GM23338 (cell line): ENCODE data around the gene DNAI7. TPM values are rescaled to one million over a fixed set of nuclear protein-coding genes. Genes with fewer than 3 reads are reported as not detected.

Experiments used
- ATAC-seq: fragments of 200-7000 bp; cut with Tn5 transposase; 3 replicates; pipeline ENCODE4 v1.9.1; 2020
- DNase-seq: peaks from one replicate; pipeline ENCODE4 v3.0.0-alpha.2; 2015; ENCODE audit warnings: low spot score
- H2AFZ ChIP-seq: fragments of 200-600 bp; sonication (generic); 2 replicates; pipeline ENCODE4 v1.8.0; 2016; ENCODE audit warnings: antibody characterized with exemption, mild to moderate bottlenecking, moderate library complexity
- H3F3A ChIP-seq: fragments of 200-600 bp; sonication (generic); replicated peaks from 2 replicates; pipeline ENCODE4 v1.8.0; 2017; ENCODE audit warnings: antibody characterized with exemption, mixed run types, low read depth
- H3K27ac ChIP-seq: fragments of 200-600 bp; sonication (generic); 2 replicates; pipeline ENCODE4 v1.6.1; 2016; ENCODE audit warnings: low read depth
- H3K27me3 ChIP-seq: fragments of 200-600 bp; sonication (generic); 2 replicates; pipeline ENCODE4 v1.8.0; 2016; ENCODE audit warnings: mild to moderate bottlenecking, mixed run types, moderate library complexity; ENCODE audit not compliant: insufficient read depth
- H3K36me3 ChIP-seq: fragments of 200-600 bp; sonication (generic); 2 replicates; pipeline ENCODE4 v1.8.0; 2016; ENCODE audit warnings: mild to moderate bottlenecking; ENCODE audit not compliant: insufficient read depth
- H3K4me1 ChIP-seq: fragments of 200-600 bp; sonication (generic); 2 replicates; pipeline ENCODE4 v1.8.0; 2016; ENCODE audit warnings: mild to moderate bottlenecking, moderate library complexity; ENCODE audit not compliant: insufficient read depth
- H3K4me2 ChIP-seq: fragments of 200-600 bp; sonication (generic); 2 replicates; pipeline ENCODE4 v1.7.1; 2017; ENCODE audit warnings: mixed run types
- H3K4me3 ChIP-seq: fragments of 200-600 bp; sonication (generic); 2 replicates; pipeline ENCODE4 v1.6.1; 2016; ENCODE audit warnings: mixed run types
- H3K79me2 ChIP-seq: fragments of 200-600 bp; sonication (generic); replicated peaks from 2 replicates; pipeline ENCODE4 v1.8.0; 2017; ENCODE audit warnings: mild to moderate bottlenecking; ENCODE audit not compliant: insufficient read depth
- H3K9me2 ChIP-seq: fragments of 200-600 bp; sonication (generic); 2 replicates; pipeline ENCODE4 v1.8.0; 2017; ENCODE audit not compliant: insufficient read depth
- H4K20me1 ChIP-seq: fragments of 200-600 bp; sonication (generic); replicated peaks from 2 replicates; pipeline ENCODE4 v1.8.0; 2017; ENCODE audit warnings: mild to moderate bottlenecking; ENCODE audit not compliant: insufficient read depth
- H3K27ac Mint-ChIP-seq: 2 replicates; pipeline ENCODE4 v1.8.0; 2020; ENCODE audit warnings: inconsistent platforms, mild to moderate bottlenecking, moderate library complexity, mixed read lengths
- H3K27me3 Mint-ChIP-seq: 3 replicates; pipeline ENCODE4 v1.8.0; 2022; ENCODE audit warnings: low read depth, mild to moderate bottlenecking, moderate library complexity, mixed read lengths, inconsistent platforms; ENCODE audit not compliant: insufficient read depth, poor library complexity
- H3K36me3 Mint-ChIP-seq: 3 replicates; pipeline ENCODE4 v1.8.0; 2021; ENCODE audit warnings: low read depth, mild to moderate bottlenecking, inconsistent platforms, moderate library complexity, mixed read lengths
- H3K4me1 Mint-ChIP-seq: 3 replicates; pipeline ENCODE4 v1.8.0; 2020; ENCODE audit warnings: mild to moderate bottlenecking, inconsistent platforms, mixed read lengths
- H3K4me3 Mint-ChIP-seq: 3 replicates; pipeline ENCODE4 v1.8.0; 2021; ENCODE audit warnings: moderate library complexity, mild to moderate bottlenecking, inconsistent platforms, mixed read lengths
- H3K9me3 Mint-ChIP-seq: 3 replicates; pipeline ENCODE4 v1.8.0; 2020; ENCODE audit warnings: moderate library complexity, mild to moderate bottlenecking, inconsistent platforms, mixed read lengths
- CREB1 ChIP-seq: fragments of 250-450 bp; sonication (Bioruptor Pico); IDR thresholded peaks from 2 replicates; pipeline ENCODE4 v1.5.0; 2020; ENCODE audit warnings: low read depth, mild to moderate bottlenecking, moderate library complexity
- ETS1 ChIP-seq: IDR thresholded peaks from 2 replicates; pipeline ENCODE4 v1.6.1; 2016; ENCODE audit warnings: antibody characterized with exemption
- EZH2 ChIP-seq: fragments of 200-600 bp; sonication (generic); IDR thresholded peaks from one replicate; pipeline ENCODE4 v1.8.0; 2017; ENCODE audit warnings: antibody characterized with exemption, mild to moderate bottlenecking, low read depth; ENCODE audit not compliant: unreplicated experiment
- EZH2phosphoT487 ChIP-seq: fragments of 200-600 bp; sonication (generic); IDR thresholded peaks from one replicate; pipeline ENCODE4 v1.8.1; 2018; ENCODE audit warnings: antibody characterized with exemption; ENCODE audit not compliant: unreplicated experiment
- JUNB ChIP-seq: IDR thresholded peaks from one replicate; pipeline ENCODE4 v1.6.1; 2016; ENCODE audit warnings: antibody characterized with exemption; ENCODE audit not compliant: unreplicated experiment
- NANOG ChIP-seq: IDR thresholded peaks from 2 replicates; pipeline ENCODE4 v1.6.1; 2016; ENCODE audit warnings: antibody characterized with exemption, borderline replicate concordance
- REST ChIP-seq: IDR thresholded peaks from one replicate; pipeline ENCODE4 v1.6.1; 2018; ENCODE audit warnings: antibody characterized with exemption; ENCODE audit not compliant: unreplicated experiment
- STAT1 ChIP-seq: IDR thresholded peaks from one replicate; pipeline ENCODE4 v1.6.1; 2016; ENCODE audit warnings: antibody characterized with exemption; ENCODE audit not compliant: unreplicated experiment
- ZNF114 ChIP-seq: fragments of 250-450 bp; sonication (Bioruptor Pico); IDR thresholded peaks from 2 replicates; pipeline ENCODE4 v1.5.0; 2020; ENCODE audit warnings: mild to moderate bottlenecking, moderate library complexity
- ZNF331 ChIP-seq: fragments of 250-450 bp; sonication (Bioruptor Pico); IDR thresholded peaks from 2 replicates; pipeline ENCODE4 v1.5.0; 2020; ENCODE audit warnings: low read depth, mild to moderate bottlenecking, moderate library complexity
- polyA plus RNA-seq: library from polyadenylated mRNA; unstranded; fragments of >200 nt; fragmentation: Nextera tagmentation; extraction: Ambion mirVana; gene quantifications from 2 replicates; pipeline ENCODE4 v1.2.1, GENCODE V29; 2016
- total RNA-seq: library from RNA; depleted of rRNA; stranded (reverse); fragments of >200 nt; shearing (Covaris generic); gene quantifications from 2 replicates; pipeline ENCODE4 v1.2.3, GENCODE V29; 2014
- TF ChIP-seq, protein P1 (sequence below), 2 experiments: fragments of 200-600 bp in 1 of 2; sonication (generic) in 1 of 2; conservative IDR thresholded peaks; 2 replicates each; pipeline versions ENCODE4 v1.5.1 to v1.6.1; 2016 to 2017; ENCODE audit warnings: antibody characterized with exemption in 2 of 2, low read depth in 2 of 2, mild to moderate bottlenecking in 2 of 2, moderate library complexity in 1 of 2

Gene DNAI7
- total and polyA plus RNA-seq, 2 experiments from 2014 or later, result 0.08 TPM; not detected in 1

DNA sequence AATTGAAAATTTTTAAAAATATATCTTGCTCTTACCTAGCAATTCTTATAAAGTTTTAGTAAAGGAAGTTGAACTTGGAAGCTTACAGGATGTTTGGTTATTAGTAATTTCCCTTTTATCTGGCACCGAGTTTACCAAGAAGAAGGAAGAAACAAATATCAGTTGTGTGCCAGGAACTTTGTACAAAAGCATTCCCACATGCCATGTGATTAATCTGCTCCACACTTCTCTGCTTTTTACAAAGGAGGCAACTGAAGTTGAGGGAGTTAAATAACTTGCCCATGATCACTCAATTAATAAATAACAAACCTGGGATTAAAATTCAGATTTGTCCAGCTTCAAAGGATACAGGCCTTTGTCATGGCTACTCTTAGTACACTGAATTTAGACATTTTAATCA is 123.6 kb downstream of the DNAI7 start (continued):
- no peak for TF ChIP-seq JUNB
- TF ChIP-seq, protein P1, sequence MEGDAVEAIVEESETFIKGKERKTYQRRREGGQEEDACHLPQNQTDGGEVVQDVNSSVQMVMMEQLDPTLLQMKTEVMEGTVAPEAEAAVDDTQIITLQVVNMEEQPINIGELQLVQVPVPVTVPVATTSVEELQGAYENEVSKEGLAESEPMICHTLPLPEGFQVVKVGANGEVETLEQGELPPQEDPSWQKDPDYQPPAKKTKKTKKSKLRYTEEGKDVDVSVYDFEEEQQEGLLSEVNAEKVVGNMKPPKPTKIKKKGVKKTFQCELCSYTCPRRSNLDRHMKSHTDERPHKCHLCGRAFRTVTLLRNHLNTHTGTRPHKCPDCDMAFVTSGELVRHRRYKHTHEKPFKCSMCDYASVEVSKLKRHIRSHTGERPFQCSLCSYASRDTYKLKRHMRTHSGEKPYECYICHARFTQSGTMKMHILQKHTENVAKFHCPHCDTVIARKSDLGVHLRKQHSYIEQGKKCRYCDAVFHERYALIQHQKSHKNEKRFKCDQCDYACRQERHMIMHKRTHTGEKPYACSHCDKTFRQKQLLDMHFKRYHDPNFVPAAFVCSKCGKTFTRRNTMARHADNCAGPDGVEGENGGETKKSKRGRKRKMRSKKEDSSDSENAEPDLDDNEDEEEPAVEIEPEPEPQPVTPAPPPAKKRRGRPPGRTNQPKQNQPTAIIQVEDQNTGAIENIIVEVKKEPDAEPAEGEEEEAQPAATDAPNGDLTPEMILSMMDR (conservative IDR thresholded peaks at IDR 0.05; ENCODE audit: low read depth in 2 of 2), result no peak
- TF ChIP-seq CREB1 (CRISPR knock-in tag), result no peak
- no peak for TF ChIP-seq ETS1

DNA sequence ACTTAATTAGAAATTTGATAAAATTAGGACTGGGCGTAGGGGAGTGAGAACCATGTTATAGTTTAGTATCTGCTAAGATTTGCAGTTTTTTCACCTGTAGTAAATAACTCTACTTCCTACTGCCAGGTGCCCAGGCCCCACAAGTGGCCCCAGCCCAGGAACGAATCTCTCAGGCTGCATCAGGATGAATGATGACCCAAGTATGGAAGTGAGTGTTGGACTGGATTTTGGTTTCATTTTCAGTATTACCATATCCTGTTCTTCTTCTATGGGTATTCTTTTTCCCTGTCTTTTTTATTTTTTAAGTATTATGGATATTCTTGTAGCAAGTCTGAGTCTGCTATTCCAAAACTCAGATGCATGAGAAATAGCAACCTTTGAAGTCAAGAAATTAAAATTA is 125.7 kb downstream of the DNAI7 start:
- Mint-ChIP-seq H3K4me1 (peaks cover 11% of the 10 kb centered on the region), H3K36me3 (no peaks in the 10 kb centered on the region), H3K4me3 (no peak overlapping the region), H3K27ac (no peak overlapping the region), H3K27me3 (peaks cover 7% of the 10 kb centered on the region), H3K9me3 (no peaks in the 10 kb centered on the region)
- H2AFZ ChIP-seq, result no peak overlapping the region
- H3K4me1 ChIP-seq, result peaks cover 7% of the 10 kb centered on the region
- H3K27ac ChIP-seq, result no peak overlapping the region
- DNase-seq (no peak), ATAC-seq (no peak)
- TF ChIP-seq ZNF114 (CRISPR knock-in tag) (no peak), CREB1 (CRISPR knock-in tag) (no peak), ETS1 (no peak), ZNF331 (CRISPR knock-in tag) (no peak), EZH2phosphoT487 (no peak), REST (no peak), STAT1 (no peak), NANOG (no peak), EZH2 (no peak)
- TF ChIP-seq, protein P1 (conservative IDR thresholded peaks at IDR 0.05; ENCODE audit: low read depth in 2 of 2), result no peak
- no peaks in the 10 kb centered on the region for H4K20me1 ChIP-seq
- H3K36me3 ChIP-seq, result no peaks in the 10 kb centered on the region
- no peaks in the 10 kb centered on the region for H3K27me3 ChIP-seq
- no peaks in the 10 kb centered on the region for H3K79me2 ChIP-seq
- no peak overlapping the region for H3K4me3 ChIP-seq
- H3K9me2 ChIP-seq, result no peaks in the 10 kb centered on the region
- no peak overlapping the region for H3K4me2 ChIP-seq
- H3F3A ChIP-seq, result no peaks in the 10 kb centered on the region
